Fibroblast of lung (primary cell): Measurements from ENCODE around the gene MAP3K7CL.

Experiments used
- EZH2 ChIP-seq: IDR thresholded peaks from 2 replicates; pipeline ENCODE4 v1.5.1; 2012; ENCODE audit warnings: low read length, control low read depth, mild to moderate bottlenecking; ENCODE audit errors: missing control alignments
- TF ChIP-seq, protein P1 (sequence below), 2 donors: IDR thresholded peaks in 1 of 2; conservative IDR thresholded peaks in 1 of 2; 1 replicate in 1 of 2; 2 replicates in 1 of 2; pipeline ENCODE4 v1.5.1; 2011 to 2012; ENCODE audit warnings: low read length in 2 of 2, control low read depth in 1 of 2, inconsistent platforms in 1 of 2, low read depth in 1 of 2, mild to moderate bottlenecking in 1 of 2

DNA sequence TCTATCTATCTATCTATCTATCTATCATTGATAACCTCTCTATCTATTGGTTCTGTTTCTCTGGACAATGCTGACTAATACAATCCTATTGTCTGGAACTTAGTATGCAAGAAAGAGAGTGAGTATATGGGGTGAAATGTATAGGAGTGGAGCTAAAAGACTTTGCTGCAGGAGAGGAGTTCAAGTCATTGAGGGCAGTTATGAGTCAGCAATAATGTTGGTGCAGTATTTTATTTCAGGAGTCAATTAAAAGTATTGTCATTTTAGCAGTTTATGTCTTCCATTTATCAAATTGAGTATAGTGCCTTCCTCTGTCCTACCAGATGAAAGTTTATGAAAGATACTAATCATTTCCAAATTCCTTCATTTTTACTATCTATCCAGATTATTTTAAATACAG is 55.8 kb downstream of the MAP3K7CL start:
- TF ChIP-seq EZH2: no peak
- TF ChIP-seq, protein P1, sequence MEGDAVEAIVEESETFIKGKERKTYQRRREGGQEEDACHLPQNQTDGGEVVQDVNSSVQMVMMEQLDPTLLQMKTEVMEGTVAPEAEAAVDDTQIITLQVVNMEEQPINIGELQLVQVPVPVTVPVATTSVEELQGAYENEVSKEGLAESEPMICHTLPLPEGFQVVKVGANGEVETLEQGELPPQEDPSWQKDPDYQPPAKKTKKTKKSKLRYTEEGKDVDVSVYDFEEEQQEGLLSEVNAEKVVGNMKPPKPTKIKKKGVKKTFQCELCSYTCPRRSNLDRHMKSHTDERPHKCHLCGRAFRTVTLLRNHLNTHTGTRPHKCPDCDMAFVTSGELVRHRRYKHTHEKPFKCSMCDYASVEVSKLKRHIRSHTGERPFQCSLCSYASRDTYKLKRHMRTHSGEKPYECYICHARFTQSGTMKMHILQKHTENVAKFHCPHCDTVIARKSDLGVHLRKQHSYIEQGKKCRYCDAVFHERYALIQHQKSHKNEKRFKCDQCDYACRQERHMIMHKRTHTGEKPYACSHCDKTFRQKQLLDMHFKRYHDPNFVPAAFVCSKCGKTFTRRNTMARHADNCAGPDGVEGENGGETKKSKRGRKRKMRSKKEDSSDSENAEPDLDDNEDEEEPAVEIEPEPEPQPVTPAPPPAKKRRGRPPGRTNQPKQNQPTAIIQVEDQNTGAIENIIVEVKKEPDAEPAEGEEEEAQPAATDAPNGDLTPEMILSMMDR (conservative IDR thresholded peaks at IDR 0.05 in 1 of 2, IDR thresholded peaks at IDR 0.05 in 1 of 2; ENCODE audit: low read depth in 1 of 2, low read length in 2 of 2): no peak
